Upper lobe of left lung (tissue), 6 donors: ENCODE measurements around the gene PDK2. TPM values are rescaled to one million over a fixed set of nuclear protein-coding genes. Genes with fewer than 3 reads are reported as not detected.

Source experiments
- ATAC-seq, 2 donors: fragments of 200-7000 bp; cut with Tn5 transposase; one replicate each; pipeline ENCODE4 v1.9.1; 2022; ENCODE audit warnings: mild to moderate bottlenecking in 2 of 2, moderate library complexity in 2 of 2; ENCODE audit not compliant: low FRiP score in 2 of 2
- DNase-seq, 2 donors: peaks; one replicate each; pipeline ENCODE4 v3.0.0-alpha.2; 2019 to 2020
- H3K27ac ChIP-seq, 4 donors: fragments of 200-600 bp; sonication (generic); one replicate each; pipeline ENCODE4 v1.5.1; 2016 to 2019
- H3K27me3 ChIP-seq, 4 donors: fragments of 200-600 bp; sonication (generic); one replicate each; pipeline ENCODE4 v1.5.1; 2017 to 2019
- H3K36me3 ChIP-seq, 4 donors: fragments of 200-600 bp; sonication (generic); one replicate each; pipeline ENCODE4 v1.5.1; 2016 to 2019
- H3K4me1 ChIP-seq, 4 donors: fragments of 200-600 bp; sonication (generic); one replicate each; pipeline ENCODE4 v1.5.1; 2018 to 2019
- H3K4me3 ChIP-seq, 4 donors: fragments of 200-600 bp; sonication (generic); one replicate each; pipeline ENCODE4 v1.5.1; 2017 to 2019; ENCODE audit warnings: mild to moderate bottlenecking in 2 of 4, moderate library complexity in 1 of 4
- H3K9me3 ChIP-seq, 4 donors: fragments of 200-600 bp; sonication (generic); one replicate each; pipeline ENCODE4 v1.5.1; 2018 to 2019
- CTCF ChIP-seq, 6 experiments: fragments of 450-650 bp in 4 of 6; fragments of 200-600 bp in 2 of 6; sonication (generic) in 2 of 6; IDR thresholded peaks; one replicate each; pipeline ENCODE4 v1.5.1; 2016 to 2019; ENCODE audit warnings: antibody characterized with exemption in 6 of 6
- EP300 ChIP-seq, 4 donors: sonication (generic); formaldehyde crosslinking; IDR thresholded peaks; one replicate each; pipeline ENCODE4 v1.5.1; 2017; ENCODE audit warnings: antibody characterized with exemption in 4 of 4, control low read depth in 2 of 4
- POLR2A ChIP-seq, 4 donors: fragments of 450-650 bp; IDR thresholded peaks; one replicate each; pipeline ENCODE4 v1.5.1; 2016 to 2017; ENCODE audit warnings: antibody characterized with exemption in 4 of 4, mild to moderate bottlenecking in 2 of 4
- POLR2AphosphoS5 ChIP-seq, 2 donors: sonication (generic); formaldehyde crosslinking; IDR thresholded peaks; one replicate each; pipeline ENCODE4 v1.5.1; 2017; ENCODE audit warnings: antibody characterized with exemption in 2 of 2
- WGBS, 2 donors: methylation state at CpG; one replicate each; pipeline ENCODE4 v1.1.5; 2017 to 2018; 5-methylcytosine and 5-hydroxymethylcytosine counted together
- total RNA-seq, 6 donors: library from RNA; depleted of rRNA in 4 of 6; stranded (reverse); fragments of >200 nt in 4 of 6; gene quantifications; one replicate each; pipeline versions ENCODE4 v1.1.0 to v1.2.1, GENCODE V29; 2016 to 2021
- donor health status: DM: no; HTN: no; CAD: no; lungs with moderate emphysema.
- donor health status: DM: no; HTN: yes; CAD: no; lungs with severe emphysema.

PDK2 gene
- total RNA-seq, 6 donors from 2014 or later, result 15.7 to 80.7 (median 34.9) TPM

- peaks cover 0 to 9% (median 0%) of the 10 kb centered on the region in 4 donors for H3K4me1 ChIP-seq
- no peaks in the 10 kb centered on the region for H3K27me3 ChIP-seq
- TF ChIP-seq CTCF (IDR thresholded peaks at IDR 0.05), result no peak
- TF ChIP-seq EP300 (IDR thresholded peaks at IDR 0.05), result no peak
- H3K27ac ChIP-seq, result peak overlapping the region in 1 of 4 donors; percentile 57
- H3K4me3 ChIP-seq, result no peak overlapping the region
- peaks cover 52 to 100% (median 94%) of the 10 kb centered on the region in 4 donors for H3K36me3 ChIP-seq
- no peaks in the 10 kb centered on the region for H3K9me3 ChIP-seq
- ATAC-seq, result no peak
- WGBS, 2 donors, result 94 to 97% methylated on average over 15 to 16 of the region's 16 CpGs
- DNase-seq, result peak in 1 of 2 donors; percentile 67
Measured at GRCh38 chr17:50076221-50076590, 18.9 kb upstream of the PDK2 start.

- peaks cover 49 to 100% (median 94%) of the 10 kb centered on the region in 4 donors for H3K36me3 ChIP-seq
- DNase-seq, result peak in 1 of 2 donors; percentile 81
- H3K27ac ChIP-seq, result peak overlapping the region in 1 of 4 donors; percentile 57
Measured at GRCh38 chr17:50076591-50077235, 18.4 kb upstream of the PDK2 start.

GRCh38 chr17:50078430-50078829, 16.7 kb upstream of the PDK2 start:
- TF ChIP-seq POLR2AphosphoS5 (IDR thresholded peaks at IDR 0.05), result no peak
- TF ChIP-seq CTCF (IDR thresholded peaks at IDR 0.05), result no peak
- no peak for TF ChIP-seq EP300 (IDR thresholded peaks at IDR 0.05)
- TF ChIP-seq POLR2A (IDR thresholded peaks at IDR 0.05), result no peak
- WGBS, 2 donors, result 95 to 96% methylated on average over 4 of the region's 4 CpGs
- Histone ChIP-seq H3K9me3 (no peaks in the 10 kb centered on the region), H3K36me3 (peaks cover 40 to 100% (median 91%) of the 10 kb centered on the region in 4 donors), H3K27me3 (no peaks in the 10 kb centered on the region), H3K4me1 (peaks cover 0 to 9% (median 0%) of the 10 kb centered on the region in 4 donors), H3K27ac (no peak overlapping the region), H3K4me3 (no peak overlapping the region)
- DNase-seq, result no peak
- no peak for ATAC-seq

More at GRCh38 chr17:50076591-50077235, 18.4 kb upstream of the PDK2 start:
- Histone ChIP-seq H3K27me3 (no peaks in the 10 kb centered on the region), H3K4me3 (no peak overlapping the region), H3K9me3 (no peaks in the 10 kb centered on the region), H3K4me1 (peaks cover 0 to 9% (median 0%) of the 10 kb centered on the region in 4 donors)
- ATAC-seq, result no peak
- TF ChIP-seq POLR2A (IDR thresholded peaks at IDR 0.05) (no peak), CTCF (IDR thresholded peaks at IDR 0.05) (no peak), POLR2AphosphoS5 (IDR thresholded peaks at IDR 0.05) (no peak), EP300 (IDR thresholded peaks at IDR 0.05) (no peak)
- 83 to 88% methylated on average over 22 to 39 of the region's 39 CpGs for WGBS, 2 donors

- TF ChIP-seq POLR2A (IDR thresholded peaks at IDR 0.05) (no peak), EP300 (IDR thresholded peaks at IDR 0.05) (no peak), CTCF (IDR thresholded peaks at IDR 0.05) (peak; percentile 37 to 72 (median 50)), POLR2AphosphoS5 (IDR thresholded peaks at IDR 0.05) (no peak)
- Histone ChIP-seq H3K4me1 (peaks cover 0 to 9% (median 0%) of the 10 kb centered on the region in 4 donors), H3K9me3 (no peaks in the 10 kb centered on the region), H3K27ac (peak overlapping the region in 2 of 4 donors; percentile 24 to 42), H3K36me3 (peaks cover 40 to 99% (median 83%) of the 10 kb centered on the region in 4 donors), H3K4me3 (no peak overlapping the region), H3K27me3 (no peaks in the 10 kb centered on the region)
- peak; percentile 25 to 27 for ATAC-seq
- peak in 1 of 2 donors; percentile 76 for DNase-seq
- 77 to 83% methylated on average over 12 of the region's 12 CpGs for WGBS, 2 donors
Measured at GRCh38 chr17:50079334-50080095, 15.6 kb upstream of the PDK2 start.
